ENCODE data around the gene GAGE12J. TPM values are rescaled to one million over a fixed set of nuclear protein-coding genes. Genes with fewer than 3 reads are reported as not detected.

GAGE12J gene
- total RNA-seq, 2 donors from 2014 or later: not detected

GRCh38 chrX:49278081-49278480 lies 43.8 kb upstream of the GAGE12J start:
- H3K9me3 ChIP-seq: no peaks in the 10 kb centered on the region
- H3K4me1 ChIP-seq: no peaks in the 10 kb centered on the region
- no peak overlapping the region for H3K4me3 ChIP-seq
- no peak overlapping the region for H3K9ac ChIP-seq (ENCODE audit: low read depth in 2 of 2, low read length in 2 of 2)
- H3K27me3 ChIP-seq: no peaks in the 10 kb centered on the region
- TF ChIP-seq CTCF (IDR thresholded peaks at IDR 0.05): no peak
- intact Hi-C loops (cut with DNase I): no loop called here
- no peak for DNase-seq
- no peaks in the 10 kb centered on the region for H3K36me3 ChIP-seq
- no peak overlapping the region for H3K27ac ChIP-seq

GRCh38 chrX:49282647-49283011 lies 39.2 kb upstream of the GAGE12J start:
- H3K9me3 ChIP-seq: no peaks in the 10 kb centered on the region
- no peaks in the 10 kb centered on the region for H3K27me3 ChIP-seq
- DNase-seq: no peak
- no peak for TF ChIP-seq CTCF (IDR thresholded peaks at IDR 0.05)
- intact Hi-C loops (cut with DNase I): no loop called here
- H3K4me1 ChIP-seq: no peaks in the 10 kb centered on the region
- H3K9ac ChIP-seq (ENCODE audit: low read depth in 2 of 2, low read length in 2 of 2): no peak overlapping the region
- H3K36me3 ChIP-seq: no peaks in the 10 kb centered on the region
- H3K27ac ChIP-seq: no peak overlapping the region
- H3K4me3 ChIP-seq: no peak overlapping the region

GRCh38 chrX:49284212-49284611 lies 37.6 kb upstream of the GAGE12J start:
- Histone ChIP-seq H3K27ac (no peak overlapping the region), H3K9me3 (no peaks in the 10 kb centered on the region), H3K27me3 (no peaks in the 10 kb centered on the region), H3K4me3 (no peak overlapping the region), H3K36me3 (no peaks in the 10 kb centered on the region), H3K4me1 (no peaks in the 10 kb centered on the region), H3K9ac (ENCODE audit: low read depth in 2 of 2, low read length in 2 of 2) (no peak overlapping the region)
- no peak for TF ChIP-seq CTCF (IDR thresholded peaks at IDR 0.05)
- DNase-seq: no peak
- intact Hi-C loops (cut with DNase I): no loop called here

- intact Hi-C loops (cut with DNase I): no loop called here
- no peak for TF ChIP-seq CTCF (IDR thresholded peaks at IDR 0.05)
- Histone ChIP-seq H3K4me1 (no peaks in the 10 kb centered on the region), H3K9me3 (no peaks in the 10 kb centered on the region), H3K36me3 (no peaks in the 10 kb centered on the region), H3K9ac (ENCODE audit: low read depth in 2 of 2, low read length in 2 of 2) (no peak overlapping the region), H3K4me3 (no peak overlapping the region), H3K27ac (no peak overlapping the region), H3K27me3 (no peaks in the 10 kb centered on the region)
- no peak for DNase-seq
Measured at GRCh38 chrX:49286136-49286535, 35.7 kb upstream of the GAGE12J start.

GRCh38 chrX:49286581-49286980 lies 35.3 kb upstream of the GAGE12J start:
- intact Hi-C loops (cut with DNase I): no loop called here
- Histone ChIP-seq H3K9ac (ENCODE audit: low read depth in 2 of 2, low read length in 2 of 2) (no peak overlapping the region), H3K36me3 (no peaks in the 10 kb centered on the region), H3K4me3 (no peak overlapping the region), H3K27me3 (no peaks in the 10 kb centered on the region), H3K9me3 (no peaks in the 10 kb centered on the region), H3K27ac (no peak overlapping the region), H3K4me1 (no peaks in the 10 kb centered on the region)
- DNase-seq: no peak
- TF ChIP-seq CTCF (IDR thresholded peaks at IDR 0.05): no peak

GRCh38 chrX:49287665-49288064 lies 34.2 kb upstream of the GAGE12J start:
- no peaks in the 10 kb centered on the region for H3K4me1 ChIP-seq
- no peak overlapping the region for H3K27ac ChIP-seq
- no peak for DNase-seq
- H3K4me3 ChIP-seq: no peak overlapping the region
- H3K36me3 ChIP-seq: no peaks in the 10 kb centered on the region
- TF ChIP-seq CTCF (IDR thresholded peaks at IDR 0.05): no peak
- no peaks in the 10 kb centered on the region for H3K9me3 ChIP-seq
- H3K27me3 ChIP-seq: no peaks in the 10 kb centered on the region
- intact Hi-C loops (cut with DNase I): no loop called here
- no peak overlapping the region for H3K9ac ChIP-seq (ENCODE audit: low read depth in 2 of 2, low read length in 2 of 2)

All from colonic mucosa (tissue), 4 donors.